ENCODE results near the gene DSC2. TPM values are rescaled to one million over a fixed set of nuclear protein-coding genes. Genes with fewer than 3 reads are reported as not detected.

DSC2 gene
- total and polyA plus RNA-seq, 2 donors (not counting 1 experiment from before 2014, with no cell fraction given): under 0.01 TPM; not detected in 1

DNA sequence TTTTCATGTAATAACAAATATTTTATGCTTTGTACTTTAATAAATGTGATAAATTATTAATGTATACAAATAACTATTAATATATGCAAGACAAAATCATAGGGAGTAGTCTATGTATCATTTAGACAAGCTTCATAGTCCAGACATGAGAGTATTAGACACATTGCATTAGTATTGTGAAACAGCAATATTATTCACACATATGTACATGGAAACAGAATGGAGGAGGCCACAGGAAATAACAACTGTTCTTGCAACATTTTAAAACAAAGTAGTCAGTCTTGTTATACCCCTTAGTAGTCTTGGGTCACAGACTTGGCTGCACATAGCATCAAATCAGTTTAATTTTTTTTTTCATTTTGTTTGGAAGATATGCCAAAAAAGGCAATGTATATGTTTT, 44.6 kb upstream of the DSC2 start:
- DNase-seq (ENCODE audit: low read depth in 2 of 2): no peak
- no peaks in the 10 kb centered on the region for H3K9me3 ChIP-seq (ENCODE audit: control insufficient read depth, insufficient read depth, low read depth, low read length)
- no peak overlapping the region for H3K27ac ChIP-seq (ENCODE audit: insufficient read depth, low read length)
- H2AFZ ChIP-seq (ENCODE audit: low read length): no peak overlapping the region
- H3K36me3 ChIP-seq (ENCODE audit: control insufficient read depth, insufficient read depth, low read length): no peaks in the 10 kb centered on the region
- H3K27me3 ChIP-seq (ENCODE audit: control insufficient read depth, insufficient read depth, low read length): no peaks in the 10 kb centered on the region
- H3K4me3 ChIP-seq (replicated peaks in 1 of 4; ENCODE audit: control extremely low read depth in 1 of 4, insufficient read depth in 1 of 4, low read depth in 3 of 4, low read length in 4 of 4): no peak overlapping the region
- H3K4me1 ChIP-seq (ENCODE audit: control insufficient read depth, extremely low read depth, insufficient read depth, low read length): no peaks in the 10 kb centered on the region
- TF ChIP-seq EZH2 (IDR thresholded peaks at IDR 0.05; ENCODE audit: low read length, missing control alignments): no peak
- TF ChIP-seq, protein P1, sequence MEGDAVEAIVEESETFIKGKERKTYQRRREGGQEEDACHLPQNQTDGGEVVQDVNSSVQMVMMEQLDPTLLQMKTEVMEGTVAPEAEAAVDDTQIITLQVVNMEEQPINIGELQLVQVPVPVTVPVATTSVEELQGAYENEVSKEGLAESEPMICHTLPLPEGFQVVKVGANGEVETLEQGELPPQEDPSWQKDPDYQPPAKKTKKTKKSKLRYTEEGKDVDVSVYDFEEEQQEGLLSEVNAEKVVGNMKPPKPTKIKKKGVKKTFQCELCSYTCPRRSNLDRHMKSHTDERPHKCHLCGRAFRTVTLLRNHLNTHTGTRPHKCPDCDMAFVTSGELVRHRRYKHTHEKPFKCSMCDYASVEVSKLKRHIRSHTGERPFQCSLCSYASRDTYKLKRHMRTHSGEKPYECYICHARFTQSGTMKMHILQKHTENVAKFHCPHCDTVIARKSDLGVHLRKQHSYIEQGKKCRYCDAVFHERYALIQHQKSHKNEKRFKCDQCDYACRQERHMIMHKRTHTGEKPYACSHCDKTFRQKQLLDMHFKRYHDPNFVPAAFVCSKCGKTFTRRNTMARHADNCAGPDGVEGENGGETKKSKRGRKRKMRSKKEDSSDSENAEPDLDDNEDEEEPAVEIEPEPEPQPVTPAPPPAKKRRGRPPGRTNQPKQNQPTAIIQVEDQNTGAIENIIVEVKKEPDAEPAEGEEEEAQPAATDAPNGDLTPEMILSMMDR (conservative IDR thresholded peaks at IDR 0.05 in 1 of 2, IDR thresholded peaks at IDR 0.05 in 1 of 2; ENCODE audit: low read depth in 1 of 2, low read length in 2 of 2): no peak
- no peak overlapping the region for H3K4me2 ChIP-seq (ENCODE audit: extremely low read depth, insufficient read depth, low read length)
- no peak overlapping the region for H3K9ac ChIP-seq (ENCODE audit: insufficient read depth, low read length)
- no peaks in the 10 kb centered on the region for H4K20me1 ChIP-seq (ENCODE audit: control insufficient read depth, extremely low read depth, insufficient read depth, low read length)
- no peaks in the 10 kb centered on the region for H3K79me2 ChIP-seq (ENCODE audit: control insufficient read depth, insufficient read depth, low read length)

DNA sequence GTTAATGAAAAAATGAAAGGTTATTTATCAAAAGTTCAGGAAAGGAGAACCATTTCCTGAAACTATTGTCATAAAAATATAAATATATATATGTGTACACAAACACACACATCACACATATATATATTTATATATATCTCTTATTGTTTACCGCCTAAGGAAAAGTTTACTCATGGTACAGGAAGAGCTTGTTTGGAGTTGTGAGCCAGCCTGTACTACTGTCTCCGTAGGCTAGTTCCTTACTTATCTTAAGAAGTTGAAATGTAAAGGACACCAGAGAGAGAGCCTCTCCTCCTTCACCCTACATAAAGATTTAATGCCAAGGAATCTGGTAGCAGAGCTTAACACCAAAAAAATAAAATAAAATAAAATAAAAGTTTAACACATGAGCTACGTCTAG, 40.8 kb upstream of the DSC2 start:
- Histone ChIP-seq H3K9me3 (ENCODE audit: control insufficient read depth, insufficient read depth, low read depth, low read length) (no peaks in the 10 kb centered on the region), H4K20me1 (ENCODE audit: control insufficient read depth, extremely low read depth, insufficient read depth, low read length) (no peaks in the 10 kb centered on the region), H3K27me3 (ENCODE audit: control insufficient read depth, insufficient read depth, low read length) (no peaks in the 10 kb centered on the region), H3K4me3 (replicated peaks in 1 of 4; ENCODE audit: control extremely low read depth in 1 of 4, insufficient read depth in 1 of 4, low read depth in 3 of 4, low read length in 4 of 4) (no peak overlapping the region), H3K36me3 (ENCODE audit: control insufficient read depth, insufficient read depth, low read length) (no peaks in the 10 kb centered on the region), H3K4me1 (ENCODE audit: control insufficient read depth, extremely low read depth, insufficient read depth, low read length) (no peaks in the 10 kb centered on the region), H3K4me2 (ENCODE audit: extremely low read depth, insufficient read depth, low read length) (no peak overlapping the region), H2AFZ (ENCODE audit: low read length) (no peak overlapping the region), H3K79me2 (ENCODE audit: control insufficient read depth, insufficient read depth, low read length) (no peaks in the 10 kb centered on the region), H3K27ac (ENCODE audit: insufficient read depth, low read length) (no peak overlapping the region), H3K9ac (ENCODE audit: insufficient read depth, low read length) (no peak overlapping the region)
- no peak for DNase-seq (ENCODE audit: low read depth in 2 of 2)
- TF ChIP-seq, protein P1 (conservative IDR thresholded peaks at IDR 0.05 in 1 of 2, IDR thresholded peaks at IDR 0.05 in 1 of 2; ENCODE audit: low read depth in 1 of 2, low read length in 2 of 2): no peak
- no peak for TF ChIP-seq EZH2 (IDR thresholded peaks at IDR 0.05; ENCODE audit: low read length, missing control alignments)

DNA sequence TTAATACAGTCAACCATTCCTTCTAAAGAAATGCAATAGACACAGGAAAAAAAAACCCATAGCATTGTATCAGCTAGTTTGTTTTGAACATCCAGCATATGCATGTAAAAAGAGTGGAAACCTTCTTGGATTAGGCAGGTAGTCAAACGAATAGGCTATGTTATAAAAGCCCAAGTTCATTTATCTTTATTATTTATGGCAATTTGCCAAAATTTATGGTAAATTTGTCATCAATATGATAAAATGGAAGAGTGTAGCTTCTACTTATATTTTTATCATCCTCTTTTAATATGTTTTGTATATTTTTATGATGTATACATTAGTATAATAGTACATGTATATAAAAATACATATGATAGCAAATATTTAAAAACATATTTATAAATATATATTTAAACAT, 36.5 kb upstream of the DSC2 start:
- H3K4me1 ChIP-seq (ENCODE audit: control insufficient read depth, extremely low read depth, insufficient read depth, low read length): no peaks in the 10 kb centered on the region
- H3K27me3 ChIP-seq (ENCODE audit: control insufficient read depth, insufficient read depth, low read length): no peaks in the 10 kb centered on the region
- no peaks in the 10 kb centered on the region for H4K20me1 ChIP-seq (ENCODE audit: control insufficient read depth, extremely low read depth, insufficient read depth, low read length)
- TF ChIP-seq, protein P1 (conservative IDR thresholded peaks at IDR 0.05 in 1 of 2, IDR thresholded peaks at IDR 0.05 in 1 of 2; ENCODE audit: low read depth in 1 of 2, low read length in 2 of 2): no peak
- H3K4me2 ChIP-seq (ENCODE audit: extremely low read depth, insufficient read depth, low read length): no peak overlapping the region
- H3K27ac ChIP-seq (ENCODE audit: insufficient read depth, low read length): no peak overlapping the region
- no peak overlapping the region for H3K4me3 ChIP-seq (replicated peaks in 1 of 4; ENCODE audit: control extremely low read depth in 1 of 4, insufficient read depth in 1 of 4, low read depth in 3 of 4, low read length in 4 of 4)
- DNase-seq (ENCODE audit: low read depth in 2 of 2): no peak
- no peak overlapping the region for H2AFZ ChIP-seq (ENCODE audit: low read length)
- H3K9me3 ChIP-seq (ENCODE audit: control insufficient read depth, insufficient read depth, low read depth, low read length): no peaks in the 10 kb centered on the region
- no peaks in the 10 kb centered on the region for H3K79me2 ChIP-seq (ENCODE audit: control insufficient read depth, insufficient read depth, low read length)
- no peaks in the 10 kb centered on the region for H3K36me3 ChIP-seq (ENCODE audit: control insufficient read depth, insufficient read depth, low read length)
- no peak overlapping the region for H3K9ac ChIP-seq (ENCODE audit: insufficient read depth, low read length)
